GM21515 (cell line): ENCODE data around the gene AK4.

Source experiments
- ATAC-seq: cut with Tn5 transposase; IDR thresholded peaks from one replicate; pipeline ENCODE4 v1.9.1; 2021; ENCODE audit not compliant: unreplicated experiment

AK4 gene

GRCh38 chr1:65175171-65176055 lies 27.4 kb downstream of the AK4 start:
- no peak for ATAC-seq

- ATAC-seq, result no peak
Measured at GRCh38 chr1:65176056-65176450, 28.1 kb downstream of the AK4 start.

DNA sequence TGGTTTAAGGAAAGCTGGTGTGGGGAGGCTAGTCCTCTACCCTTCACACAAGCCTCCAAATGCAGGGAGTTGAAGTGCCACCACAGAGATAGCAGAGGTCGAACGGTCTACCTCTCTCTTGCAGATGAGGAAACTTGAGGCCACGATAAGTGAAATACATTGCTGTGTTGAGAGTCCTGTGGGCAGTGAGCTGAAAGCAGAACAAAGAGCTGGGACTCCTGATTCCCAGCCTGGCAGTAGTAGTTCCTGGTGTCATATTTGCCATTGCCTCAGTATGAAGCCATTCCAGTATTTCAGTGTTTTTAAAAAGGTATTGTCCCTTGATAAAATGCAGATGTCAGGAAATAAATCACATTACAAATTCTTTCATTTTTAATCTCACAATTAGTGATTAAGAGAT lies 28.6 kb downstream of the AK4 start:
- ATAC-seq, result no peak

GRCh38 chr1:65177457-65177856 lies 29.5 kb downstream of the AK4 start:
- no peak for ATAC-seq

- ATAC-seq, result no peak
Measured at GRCh38 chr1:65178235-65178634, 30.2 kb downstream of the AK4 start.

GRCh38 chr1:65179148-65179547 lies 31.1 kb downstream of the AK4 start:
- ATAC-seq, result no peak

DNA sequence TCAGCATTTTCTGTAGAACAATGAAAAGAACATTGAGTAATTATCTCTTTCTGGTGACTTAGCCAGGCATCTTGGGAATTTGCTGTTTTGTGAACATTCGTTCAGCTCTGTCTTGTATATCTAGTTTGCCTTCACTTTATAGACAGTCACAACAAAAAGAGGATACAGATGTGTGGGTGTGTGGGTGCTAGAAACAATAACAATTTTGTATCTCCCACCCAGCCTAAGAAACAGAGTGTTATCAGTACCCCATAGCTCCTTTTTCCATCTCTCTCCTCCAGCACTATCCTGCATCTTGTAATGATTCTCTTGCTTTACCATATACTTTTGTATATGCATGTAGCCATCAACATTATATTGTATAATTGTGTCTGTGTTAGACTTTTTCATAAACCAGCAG lies 33.0 kb downstream of the AK4 start:
- no peak for ATAC-seq

GRCh38 chr1:65182658-65183268 lies 34.8 kb downstream of the AK4 start:
- no peak for ATAC-seq

- no peak for ATAC-seq
Measured at GRCh38 chr1:65189576-65190115, 41.6 kb downstream of the AK4 start.

DNA sequence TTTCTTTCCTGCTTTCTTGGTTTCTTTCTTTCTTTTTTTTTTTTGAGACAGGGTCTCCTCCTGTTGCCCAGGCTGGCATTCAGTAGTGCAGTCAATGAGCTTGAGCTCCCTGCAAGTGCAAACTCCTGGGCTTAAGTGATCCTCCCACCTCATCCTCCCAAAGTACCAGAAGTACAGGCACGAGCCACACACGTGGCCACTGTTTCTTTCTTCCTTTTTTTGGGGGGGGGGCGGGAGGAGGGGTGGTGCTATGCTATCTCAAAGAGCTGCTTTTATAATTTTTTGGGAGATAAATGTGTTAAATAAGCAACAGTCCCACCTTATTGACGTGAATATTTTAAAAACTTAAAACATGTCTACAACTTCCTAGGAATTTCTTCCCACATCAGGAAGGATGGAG lies 42.2 kb downstream of the AK4 start:
- ATAC-seq, result no peak

- no peak for ATAC-seq
Measured at GRCh38 chr1:65193129-65193695, 45.2 kb downstream of the AK4 start.

- ATAC-seq, result no peak
Measured at GRCh38 chr1:65195495-65196417, 47.8 kb downstream of the AK4 start.

GRCh38 chr1:65196926-65197325 lies 48.9 kb downstream of the AK4 start:
- no peak for ATAC-seq

DNA sequence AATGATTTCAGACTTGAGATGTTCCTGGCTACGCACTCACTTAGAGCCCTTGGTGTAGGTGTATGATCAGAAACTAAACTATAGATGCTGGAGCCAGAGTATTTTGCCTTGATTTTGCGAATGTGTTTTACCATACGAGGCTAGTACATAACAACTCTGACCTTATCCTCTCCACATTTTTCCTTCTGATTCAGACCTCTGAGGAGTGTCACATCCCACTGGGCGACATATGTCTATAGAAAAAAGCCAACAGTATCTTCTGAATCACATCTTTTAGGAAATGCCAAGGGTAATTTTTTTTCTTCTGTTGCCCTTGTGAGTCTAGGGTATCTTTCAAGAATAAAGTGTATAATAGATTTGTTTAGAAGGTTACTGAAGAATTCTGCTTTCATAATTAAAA lies 49.6 kb downstream of the AK4 start:
- no peak for ATAC-seq

- no peak for ATAC-seq
Measured at GRCh38 chr1:65198096-65198495, 50.1 kb downstream of the AK4 start.

GRCh38 chr1:65200411-65200810 lies 52.4 kb downstream of the AK4 start:
- no peak for ATAC-seq

DNA sequence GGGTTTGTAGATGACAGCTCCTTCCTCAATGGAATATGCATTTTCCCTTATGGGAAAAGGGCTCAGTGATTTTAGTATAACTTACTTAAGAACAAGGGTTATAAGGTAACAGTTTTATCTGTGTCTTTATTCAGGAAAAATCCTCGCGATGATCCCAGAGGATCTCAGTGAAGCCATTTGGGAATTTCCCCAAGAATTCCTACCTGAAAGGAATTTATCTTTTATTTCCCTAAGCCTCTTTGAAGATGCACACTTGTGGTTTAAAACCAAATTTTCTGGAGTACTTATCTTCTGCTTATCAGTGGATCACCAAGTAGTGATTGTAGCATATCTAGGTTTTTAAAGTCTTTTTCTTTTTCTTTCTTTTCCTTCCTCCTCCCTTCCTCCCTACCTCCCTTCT lies 58.8 kb downstream of the AK4 start:
- ATAC-seq, result no peak

DNA sequence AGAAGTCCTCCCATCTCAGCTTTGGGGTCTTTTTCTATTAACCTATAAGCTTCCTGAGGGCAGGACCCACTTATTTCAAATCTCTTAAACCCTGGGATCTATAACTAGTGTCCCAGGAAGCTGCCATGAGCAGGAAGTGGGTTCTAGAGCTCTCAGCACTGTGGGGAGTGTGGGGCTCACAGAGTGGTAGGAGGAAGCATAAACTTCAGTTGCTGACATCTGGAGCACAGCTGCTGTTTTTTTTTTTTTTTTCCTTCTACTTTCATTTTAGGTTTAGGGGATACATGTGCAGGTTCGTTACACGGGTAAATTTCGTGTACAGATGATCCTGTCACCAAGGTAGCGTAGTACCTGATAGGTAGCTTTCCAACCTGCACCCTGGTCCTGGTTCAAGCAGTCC lies 59.3 kb downstream of the AK4 start:
- peak; percentile 76 for ATAC-seq

DNA sequence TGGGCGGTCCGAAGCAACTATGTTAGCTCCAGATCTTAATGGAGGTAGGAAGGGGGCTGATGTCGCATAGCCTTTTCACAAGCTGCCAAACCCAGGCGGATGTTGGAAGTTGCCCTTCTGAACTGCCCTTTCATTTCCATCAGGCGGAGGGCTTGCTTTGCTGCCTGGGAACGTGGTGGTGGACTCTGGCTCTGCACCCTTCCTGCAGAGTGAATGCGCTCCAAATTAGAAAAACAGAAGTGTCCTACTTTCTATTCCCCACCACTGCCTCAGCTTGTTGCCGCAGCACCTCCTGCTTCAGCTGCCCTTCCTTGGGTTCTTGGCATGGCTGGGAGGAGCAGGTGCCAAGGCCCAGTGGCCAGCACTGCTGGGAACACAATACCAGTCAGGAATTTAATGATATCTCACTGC lies 60.6 kb downstream of the AK4 start:
- ATAC-seq, result no peak

DNA sequence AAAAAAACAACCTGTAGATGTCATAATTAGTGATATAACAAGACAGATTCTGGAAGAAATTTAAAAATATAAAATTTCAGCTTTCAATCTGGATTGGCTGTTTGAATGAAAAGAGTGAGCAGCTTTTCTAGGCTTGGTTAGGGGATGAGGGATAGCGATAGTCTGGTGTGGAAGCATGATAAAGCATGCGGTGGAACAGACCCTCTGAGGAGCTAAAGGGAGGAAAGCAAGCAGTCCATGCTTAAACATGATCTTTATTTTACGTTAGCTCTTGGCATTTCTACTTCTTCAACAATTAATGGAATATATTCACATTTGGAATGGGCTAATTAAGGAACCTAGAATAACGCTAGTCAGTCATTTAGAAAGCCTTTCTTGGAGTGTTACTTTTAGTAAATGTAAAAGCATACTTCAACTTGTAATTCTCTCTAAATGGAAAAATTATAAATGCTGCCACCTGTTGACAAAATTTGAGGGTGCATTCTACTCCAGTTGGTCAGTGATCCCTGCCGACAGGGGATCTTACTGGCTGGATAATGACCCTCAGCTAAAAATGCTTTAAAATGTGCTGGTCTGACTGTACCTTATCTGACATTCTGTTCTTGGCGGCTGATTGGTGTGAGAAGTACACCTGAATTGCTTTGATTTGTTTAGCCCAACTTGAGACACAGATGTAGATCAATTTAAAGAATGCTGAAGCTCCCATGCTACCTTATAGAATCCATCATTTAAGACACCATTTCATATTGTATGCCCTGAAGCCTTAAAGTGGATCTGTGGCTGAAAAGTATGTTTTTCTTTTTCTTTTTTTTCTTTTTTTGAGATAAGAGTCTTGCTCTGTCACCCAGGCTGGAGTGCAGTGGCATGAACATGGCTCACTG lies 61.2 kb downstream of the AK4 start:
- no peak for ATAC-seq
